Bronchial epithelial cell (primary cell): ENCODE measurements around the gene ADAMTS17. TPM values are rescaled to one million over a fixed set of nuclear protein-coding genes. Genes with fewer than 3 reads are reported as not detected.
A peak's percentile ranks its signal among the peaks of the same experiment; 100 is the strongest.

ENCODE experiments used
- DNase-seq: peaks from one replicate; pipeline ENCODE4 v3.0.0-alpha.2; 2010; ENCODE audit warnings: low read depth
- FAIRE-seq: peaks from 2 replicates; lab custom pipeline; 2011; peaks lifted over from hg19 to GRCh38; lab: Jason Lieb, UNC
- H3K27me3 ChIP-seq: 2 replicates; pipeline ENCODE4 v1.5.1; 2011; ENCODE audit warnings: low read length; ENCODE audit not compliant: control insufficient read depth, insufficient read depth
- H3K36me3 ChIP-seq: 2 replicates; pipeline ENCODE4 v1.5.1; 2011; ENCODE audit warnings: low read length; ENCODE audit not compliant: control insufficient read depth, insufficient read depth
- H3K4me3 ChIP-seq: 2 replicates; pipeline ENCODE4 v1.5.1; 2011; ENCODE audit warnings: mild to moderate bottlenecking, low read depth, low read length, control low read depth
- CTCF ChIP-seq: IDR thresholded peaks from 2 replicates; pipeline ENCODE4 v1.5.1; 2011; ENCODE audit warnings: mild to moderate bottlenecking, moderate library complexity, low read length, control low read depth, inconsistent platforms; ENCODE audit not compliant: insufficient read depth, severe bottlenecking
- total RNA-seq: library from RNA; depleted of rRNA; stranded (reverse); fragments of >200 nt; gene quantifications from 2 replicates; pipeline ENCODE4 v1.2.1, GENCODE V29; 2014

The ADAMTS17 gene
- total RNA-seq, 1 donor from 2014 or later = 1.1 TPM

- TF ChIP-seq CTCF = no peak
- H3K27me3 ChIP-seq = no peaks in the 10 kb centered on the region
- no peaks in the 10 kb centered on the region for H3K36me3 ChIP-seq
- FAIRE-seq (no peak), DNase-seq (no peak)
- H3K4me3 ChIP-seq = no peak overlapping the region
Measured at GRCh38 chr15:100330629-100331215, 11.1 kb downstream of the ADAMTS17 start.

- DNase-seq (no peak), FAIRE-seq (no peak)
- Histone ChIP-seq H3K4me3 (no peak overlapping the region), H3K36me3 (no peaks in the 10 kb centered on the region), H3K27me3 (no peaks in the 10 kb centered on the region)
- TF ChIP-seq CTCF = no peak
Measured at GRCh38 chr15:100330221-100330620, 11.6 kb downstream of the ADAMTS17 start.

DNA sequence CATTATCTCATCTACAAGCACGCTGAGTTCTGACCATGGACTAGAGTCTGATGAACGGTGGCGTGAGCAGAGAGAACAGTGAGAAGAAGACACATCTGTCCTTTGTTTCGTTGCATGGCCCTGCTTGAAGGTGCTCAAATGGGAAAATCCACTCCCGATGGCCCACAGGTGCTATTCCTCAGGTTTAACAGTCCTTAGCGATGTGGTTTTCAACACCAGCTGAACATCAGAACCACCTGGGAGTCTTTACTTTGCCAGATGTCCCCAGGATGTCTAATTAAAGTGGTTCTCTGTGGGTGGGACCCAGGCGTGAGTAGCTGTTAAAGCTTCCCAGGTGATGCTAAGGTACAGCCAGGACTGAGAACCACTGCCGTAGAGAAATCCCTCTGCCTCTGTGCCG, 13.0 kb downstream of the ADAMTS17 start:
- peak; percentile 89 for FAIRE-seq
- no peak for DNase-seq
- no peak overlapping the region for H3K4me3 ChIP-seq
- no peaks in the 10 kb centered on the region for H3K36me3 ChIP-seq
- no peaks in the 10 kb centered on the region for H3K27me3 ChIP-seq
- no peak for TF ChIP-seq CTCF

DNA sequence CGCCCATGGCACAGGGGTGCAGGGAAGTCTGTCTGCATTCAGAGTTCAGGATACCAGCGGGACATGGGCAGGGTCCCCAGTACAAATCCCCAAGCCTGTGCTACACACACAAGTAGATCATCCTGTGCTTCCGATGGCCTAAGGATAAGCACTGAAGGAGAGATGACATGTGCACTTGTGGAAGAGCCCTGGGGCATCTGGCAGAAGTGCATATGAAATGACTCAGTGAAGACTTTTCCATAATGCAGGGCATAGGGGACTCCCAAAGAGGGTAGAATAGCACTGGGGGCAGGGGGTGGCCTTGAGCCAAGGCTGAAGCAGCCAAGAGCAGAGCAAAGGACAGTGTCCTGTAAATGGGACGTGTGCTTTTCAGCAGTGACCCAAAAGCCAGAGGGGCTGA, 22.9 kb downstream of the ADAMTS17 start:
- DNase-seq (no peak), FAIRE-seq (peak; percentile 47)
- H3K36me3 ChIP-seq = no peaks in the 10 kb centered on the region
- no peaks in the 10 kb centered on the region for H3K27me3 ChIP-seq
- no peak overlapping the region for H3K4me3 ChIP-seq
- no peak for TF ChIP-seq CTCF

- H3K4me3 ChIP-seq = no peak overlapping the region
- no peaks in the 10 kb centered on the region for H3K27me3 ChIP-seq
- no peak for TF ChIP-seq CTCF
- FAIRE-seq = no peak
- no peaks in the 10 kb centered on the region for H3K36me3 ChIP-seq
- DNase-seq = no peak
Measured at GRCh38 chr15:100314809-100315400, 26.9 kb downstream of the ADAMTS17 start.
